KBM-7 (cell line): ENCODE measurements around the gene PDE8A.

Source experiments
- DNase-seq: peaks from one replicate; pipeline ENCODE4 v3.0.0-alpha.2; 2015
- in situ Hi-C: fragments of 300-500 bp; cut with MboI; formaldehyde crosslinking; loops from 2 replicates; pipeline ENCODE4 v1.14.3; 2020; ENCODE audit warnings: low sequenced_read_pairs, low pct_unique_long_range_greater_than_20kb, mixed read lengths

PDE8A gene

GRCh38 chr15:84960391-84961113 is 21.1 kb upstream of the PDE8A start:
- no peak for DNase-seq
- in situ Hi-C loops, result no loop called here

- in situ Hi-C loops, result no loop called here
- DNase-seq, result no peak
Observed at GRCh38 chr15:84961114-84961452, 20.6 kb upstream of the PDE8A start.

GRCh38 chr15:84961707-84962106 is 19.9 kb upstream of the PDE8A start:
- no peak for DNase-seq
- in situ Hi-C loops, result no loop called here

DNA sequence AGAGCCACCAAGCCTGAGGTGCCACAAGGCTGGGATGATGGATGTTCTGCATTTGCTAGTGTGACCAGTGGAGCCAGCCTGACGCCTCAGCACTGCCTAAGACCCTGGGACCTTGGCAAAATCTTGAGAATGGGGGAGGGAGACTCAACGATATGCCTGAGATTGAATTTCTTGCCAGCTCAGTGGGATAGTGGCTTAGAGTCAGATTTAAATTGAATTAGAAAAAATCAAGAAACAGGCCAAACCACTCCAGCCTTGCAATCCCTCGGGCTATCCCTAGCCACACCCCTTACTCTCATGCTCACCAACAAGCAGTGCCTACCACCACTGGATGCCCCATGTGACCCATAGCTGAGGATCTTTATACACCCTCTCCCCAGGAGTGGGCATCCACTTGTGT is 18.7 kb upstream of the PDE8A start:
- no peak for DNase-seq
- in situ Hi-C loops, result no loop called here

- peak; percentile 77 for DNase-seq
- in situ Hi-C loops, result no loop called here
Observed at GRCh38 chr15:84967380-84967779, 14.3 kb upstream of the PDE8A start.

DNA sequence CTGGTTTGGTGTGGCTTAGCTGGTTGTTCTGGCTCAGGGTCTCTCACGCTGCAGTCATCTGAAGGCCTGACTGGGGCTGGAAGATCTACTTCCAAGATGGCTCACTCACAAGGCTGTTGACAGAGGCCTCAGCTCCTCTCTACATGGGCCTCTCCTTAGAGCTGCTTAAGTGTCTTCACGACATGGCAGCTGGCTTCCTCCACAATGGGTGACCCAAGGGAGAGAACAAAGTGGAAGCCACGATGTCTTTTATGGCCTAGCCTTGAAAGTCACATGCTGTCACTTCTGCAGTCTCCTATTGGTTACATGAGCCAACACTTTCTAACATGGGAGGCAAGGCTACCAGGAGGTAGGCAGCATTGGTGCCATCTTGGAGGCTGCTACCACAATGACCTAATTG is 13.4 kb upstream of the PDE8A start:
- in situ Hi-C loops, result no loop called here
- no peak for DNase-seq

GRCh38 chr15:84969257-84969656 is 12.4 kb upstream of the PDE8A start:
- no peak for DNase-seq
- in situ Hi-C loops, result no loop called here

DNA sequence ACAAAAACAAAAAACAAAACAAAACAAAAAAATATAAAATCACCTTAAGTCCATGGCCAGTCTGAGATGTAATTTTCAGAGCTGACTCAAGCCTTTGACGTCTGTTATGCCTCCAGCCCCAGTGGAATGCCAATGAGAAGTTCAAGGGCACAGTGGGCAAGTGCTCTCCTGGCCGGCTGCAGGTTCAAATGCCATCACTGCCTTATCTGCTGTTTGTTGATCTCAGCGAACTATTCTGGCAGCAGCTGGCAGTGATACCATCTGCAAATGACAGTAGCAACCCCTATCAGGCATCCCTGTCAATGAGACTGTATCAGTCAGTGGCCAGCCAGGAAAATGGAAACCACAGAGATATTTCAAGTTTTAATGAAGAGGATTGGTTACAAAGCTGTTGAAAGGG is 10.8 kb upstream of the PDE8A start:
- DNase-seq, result no peak
- in situ Hi-C loops, result no loop called here

DNA sequence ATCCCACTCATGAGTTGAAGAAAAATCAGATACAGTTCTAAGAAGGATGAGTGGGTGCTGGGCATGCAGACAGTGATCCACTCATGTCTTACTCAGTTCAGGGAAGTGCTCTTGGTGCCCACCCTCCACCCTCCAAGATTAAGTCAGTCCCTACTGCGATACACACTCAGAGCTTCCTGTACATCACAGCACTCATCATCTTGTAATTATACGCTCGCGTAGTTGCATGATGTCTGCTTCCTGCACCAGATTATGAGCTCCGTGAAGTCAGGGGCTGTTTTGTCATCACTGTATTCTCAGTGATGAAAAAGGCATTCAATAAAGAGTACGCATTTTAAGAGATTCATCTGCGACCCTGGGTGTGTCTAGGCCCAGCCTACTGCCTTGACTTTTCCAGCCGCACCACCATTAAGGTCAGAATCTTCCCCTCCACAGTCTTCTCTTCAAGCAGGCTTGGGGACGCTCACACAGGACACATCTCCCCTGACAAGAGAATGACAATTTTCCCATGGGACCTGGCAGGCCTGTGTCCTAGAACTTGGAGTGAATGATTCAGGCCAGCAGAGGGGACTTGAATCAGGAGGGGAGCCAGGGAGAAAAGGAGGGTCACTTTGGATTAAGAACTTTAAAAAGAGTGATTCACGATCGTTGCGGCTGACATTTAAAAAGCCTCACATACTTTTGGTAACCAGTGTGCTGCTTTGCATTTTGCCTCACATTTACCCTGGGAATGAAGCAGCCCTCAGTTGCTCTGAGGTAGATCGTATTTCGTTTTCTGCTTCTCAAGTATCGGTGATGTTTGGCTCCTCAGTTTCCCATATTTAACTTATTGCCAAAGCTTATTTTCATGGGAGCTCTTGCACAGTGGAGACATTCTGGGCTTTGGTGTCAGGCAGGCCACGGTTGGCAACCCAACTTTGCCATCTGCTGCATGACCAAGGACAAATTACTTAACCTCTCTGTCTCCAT is 7.9 kb upstream of the PDE8A start:
- DNase-seq, result no peak
- in situ Hi-C loops, result no loop called here

GRCh38 chr15:84975871-84976351 is 5.7 kb upstream of the PDE8A start:
- no peak for DNase-seq
- in situ Hi-C loops, result no loop called here

DNA sequence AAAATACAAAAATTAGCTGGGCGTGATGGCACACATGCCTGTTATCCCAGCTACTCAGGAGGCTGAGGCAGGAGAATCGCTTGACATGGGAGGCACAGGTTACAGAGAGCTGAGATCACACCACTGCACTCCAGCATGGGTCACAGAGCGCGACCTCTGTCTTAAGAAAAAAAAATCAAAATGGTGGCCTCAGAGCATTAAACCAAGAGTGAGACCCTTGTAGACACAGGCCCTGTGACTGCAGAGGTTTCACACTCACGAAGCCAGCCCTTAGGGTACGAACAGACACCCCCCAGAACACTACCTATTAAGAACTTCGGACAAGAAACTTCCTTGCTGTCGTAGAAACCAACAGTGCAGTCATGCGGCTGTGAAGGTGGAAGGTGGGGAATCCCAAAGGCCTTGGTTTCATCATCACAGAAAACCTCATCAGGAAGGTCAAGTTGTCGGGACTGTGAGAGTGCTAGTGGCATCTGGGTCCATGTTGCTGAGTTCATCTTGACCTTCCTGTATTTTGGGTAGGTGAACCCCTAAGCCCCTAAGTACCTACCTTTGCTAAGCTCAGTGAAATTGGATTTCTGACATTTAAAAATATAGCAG is 4.8 kb upstream of the PDE8A start:
- in situ Hi-C loops, result no loop called here
- DNase-seq, result no peak

GRCh38 chr15:84979651-84980050 is 2.0 kb upstream of the PDE8A start:
- no peak for DNase-seq
- in situ Hi-C loops, result no loop called here

GRCh38 chr15:84980196-84981053 is 1.2 kb upstream of the PDE8A start:
- in situ Hi-C loops, result no loop called here

GRCh38 chr15:84981054-84981710 is 474 bp upstream of the PDE8A start:
- in situ Hi-C loops, result no loop called here
- peak; percentile 100 for DNase-seq

More at GRCh38 chr15:84980196-84981053, 1.2 kb upstream of the PDE8A start:
- peak; percentile 97 for DNase-seq

- peak; percentile 66 for DNase-seq
- in situ Hi-C loops, result no loop called here
Observed at GRCh38 chr15:84982301-84982920, 755 bp downstream of the PDE8A start.

GRCh38 chr15:84983294-84983693 is 1.6 kb downstream of the PDE8A start:
- DNase-seq, result no peak
- in situ Hi-C loops, result no loop called here

DNA sequence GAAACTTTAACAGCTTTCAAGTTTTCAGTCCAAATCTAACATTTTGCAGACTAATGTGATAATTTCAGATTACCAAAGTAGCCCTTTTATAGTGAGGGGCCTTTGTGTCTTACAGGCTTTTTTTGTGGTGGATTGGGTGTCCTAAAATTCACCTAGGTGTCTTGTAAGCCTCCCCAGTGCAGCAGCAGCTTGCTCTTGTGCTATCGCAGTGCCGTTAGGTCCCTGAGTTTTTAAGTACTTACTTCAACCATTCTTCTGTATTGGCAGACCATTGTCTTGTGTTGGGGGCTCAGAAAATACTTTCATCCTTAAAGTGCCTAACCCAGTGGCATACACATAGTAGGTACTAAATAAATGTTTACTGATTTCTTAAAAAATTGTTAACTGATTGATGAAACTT is 2.1 kb downstream of the PDE8A start:
- no peak for DNase-seq
- in situ Hi-C loops, result no loop called here

DNA sequence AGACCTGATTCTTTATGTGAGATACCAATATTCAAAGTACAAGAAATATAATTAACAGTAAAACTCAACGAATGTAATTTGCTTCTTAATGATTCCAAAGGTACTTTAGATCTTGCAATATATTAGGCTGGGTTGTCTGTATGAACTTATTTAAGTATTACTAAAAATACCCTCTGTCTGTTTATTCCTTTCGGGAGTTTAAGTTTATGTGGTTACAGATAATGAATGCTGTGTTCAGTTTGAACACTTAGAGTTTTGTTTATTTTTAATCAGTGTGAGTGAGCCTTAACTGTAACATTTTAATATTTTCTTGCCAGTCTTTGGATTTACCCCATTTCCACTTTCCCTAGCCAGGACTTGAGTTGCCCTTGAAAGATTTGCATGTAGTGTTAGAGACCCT is 3.5 kb downstream of the PDE8A start:
- DNase-seq, result no peak
- in situ Hi-C loops, result no loop called here
